ENCODE data around the gene VWA8. TPM values are rescaled to one million over a fixed set of nuclear protein-coding genes. Genes with fewer than 3 reads are reported as not detected.

The VWA8 gene
- total and polyA plus RNA-seq, 2 of the 8 experiments (the other 6 are each of a cell fraction or from before 2014, with no cell fraction given): 5.9 to 19.6 TPM

- H3K79me2 ChIP-seq (ENCODE audit: control insufficient read depth in 1 of 2, insufficient read depth in 2 of 2, low read length in 2 of 2): no peaks in the 10 kb centered on the region
- H3K27me3 ChIP-seq (replicated peaks in 1 of 4; ENCODE audit: control insufficient read depth in 3 of 4, extremely low read depth in 1 of 4, insufficient read depth in 3 of 4, low read length in 3 of 4): no peaks in the 10 kb centered on the region
- H2AK5ac ChIP-seq (ENCODE audit: low read depth, low read length): no peak overlapping the region
- H3K4ac ChIP-seq (replicated peaks; ENCODE audit: insufficient read length, low read depth, low read length): no peak overlapping the region
- no peak overlapping the region for H2BK15ac ChIP-seq (ENCODE audit: low read length)
- FAIRE-seq (no peak), DNase-seq (ENCODE audit: low read depth in 1 of 2, low spot score in 2 of 2) (no peak)
- no peaks in the 10 kb centered on the region for H3K79me1 ChIP-seq (ENCODE audit: low read depth, low read length)
- no peaks in the 10 kb centered on the region for H4K20me1 ChIP-seq (replicated peaks in 1 of 2; ENCODE audit: control insufficient read depth in 1 of 2, insufficient read depth in 2 of 2, low read length in 2 of 2)
- no peaks in the 10 kb centered on the region for H3K4me1 ChIP-seq (replicated peaks in 1 of 4; ENCODE audit: control insufficient read depth in 3 of 4, insufficient read depth in 4 of 4, low read length in 3 of 4)
- no peak overlapping the region for H3K18ac ChIP-seq (ENCODE audit: extremely low read depth, low read length)
- no peak overlapping the region for H3K14ac ChIP-seq (ENCODE audit: insufficient read length)
- H4K5ac ChIP-seq (ENCODE audit: insufficient read length, low read depth, low read length): no peak overlapping the region
- H3K23me2 ChIP-seq (ENCODE audit: low read depth, low read length): no peaks in the 10 kb centered on the region
- whole genome bisulfite sequencing, 2 experiments (ENCODE audit: extremely low coverage in 1 of 2, insufficient coverage in 1 of 2, insufficient read length in 1 of 2, insufficient replicate concordance in 2 of 2, low coverage in 1 of 2, low lambda C conversion rate in 2 of 2, missing lambda C conversion rate in 1 of 2): 83% methylated on average over 2 of the region's 2 CpGs; no CpG with 5 or more reads in 1 of the 2 experiments
- H3K9me3 ChIP-seq (ENCODE audit: insufficient read depth in 2 of 2, low read depth in 1 of 2, low read length in 1 of 2): no peaks in the 10 kb centered on the region
- H3K36me3 ChIP-seq (ENCODE audit: control insufficient read depth in 2 of 4, insufficient read depth in 4 of 4, low read length in 3 of 4): peaks cover 0 to 2% (median 0%) of the 10 kb centered on the region in 4 experiments; a peak in 2 of 8 replicates
- no peak overlapping the region for H4K8ac ChIP-seq (ENCODE audit: extremely low read depth, insufficient read depth, low read length)
- no peak overlapping the region for H4K91ac ChIP-seq (replicated peaks; ENCODE audit: insufficient read length, low read length)
- no peak overlapping the region for H3K27ac ChIP-seq (ENCODE audit: low read depth, low read length)
- H2BK20ac ChIP-seq (ENCODE audit: low read length): no peak overlapping the region
- no peak overlapping the region for H3K56ac ChIP-seq (replicated peaks; ENCODE audit: insufficient read length, low read depth, low read length)
- CTCF ChIA-PET (ENCODE audit: partially characterized antibody): no interaction called here
- H3K4me2 ChIP-seq (ENCODE audit: insufficient read depth in 1 of 2, low read depth in 2 of 2, low read length in 2 of 2): no peak overlapping the region
- no peak overlapping the region for H2BK5ac ChIP-seq (ENCODE audit: low read depth, low read length)
- H2AFZ ChIP-seq (ENCODE audit: low read length): no peak overlapping the region
- no peak overlapping the region for H2BK120ac ChIP-seq (replicated peaks; ENCODE audit: low read depth, low read length)
- H3K4me3 ChIP-seq (ENCODE audit: extremely low read depth in 1 of 4, insufficient read depth in 2 of 4, low read depth in 3 of 4, low read length in 4 of 4): no peak overlapping the region
- H2BK12ac ChIP-seq (ENCODE audit: low read depth, low read length): no peak overlapping the region
- H3K23ac ChIP-seq (ENCODE audit: insufficient read length): no peak overlapping the region
- POLR2A ChIA-PET (ENCODE audit: partially characterized antibody): no interaction called here
- no peak overlapping the region for H3K9ac ChIP-seq (replicated peaks in 1 of 4; ENCODE audit: extremely low read depth in 1 of 4, low read depth in 3 of 4, low read length in 3 of 4)
- TF ChIP-seq EGR1 (IDR thresholded peaks at IDR 0.05; ENCODE audit: borderline replicate concordance, low read depth, low read length) (no peak), EZH2 (IDR thresholded peaks at IDR 0.05; ENCODE audit: low read depth, low read length, severe bottlenecking) (no peak), RFX5 (IDR thresholded peaks at IDR 0.05; ENCODE audit: borderline replicate concordance, low read depth, low read length) (no peak), CEBPB (IDR thresholded peaks at IDR 0.05; ENCODE audit: low read depth, low read length) (no peak), SIX5 (IDR thresholded peaks at IDR 0.05; ENCODE audit: low read depth, low read length) (no peak), GABPA (IDR thresholded peaks at IDR 0.05; ENCODE audit: borderline replicate concordance, insufficient read depth, low read length) (no peak), KDM5A (IDR thresholded peaks at IDR 0.05; ENCODE audit: low read length) (no peak), HDAC6 (IDR thresholded peaks at IDR 0.05; ENCODE audit: low read depth, low read length) (no peak), POLR2AphosphoS5 (IDR thresholded peaks at IDR 0.05; ENCODE audit: low read depth, low read length) (no peak), TAF7 (optimal IDR thresholded peaks at IDR 0.05; ENCODE audit: borderline replicate concordance, low read depth, low read length) (no peak), POU5F1 (IDR thresholded peaks at IDR 0.05; ENCODE audit: low read depth, low read length) (no peak), GTF2F1 (IDR thresholded peaks at IDR 0.05; ENCODE audit: borderline replicate concordance, low read depth, low read length) (no peak), KDM1A (IDR thresholded peaks at IDR 0.05; ENCODE audit: borderline replicate concordance, low read length) (no peak), E2F6 (IDR thresholded peaks at IDR 0.05) (no peak), JUN (IDR thresholded peaks at IDR 0.05; ENCODE audit: low read depth, low read length) (no peak)
These were observed 209.6 kb downstream of the VWA8 start for GRCh38 chr13:41751277-41751676.
